NK-92 (cell line): ENCODE results near the gene SMIM10L2A.
"Not testable (repeated sequence)": the region's sequence is repeated elsewhere in the genome, so short reads cannot be mapped to it uniquely, and the experiment has no call there.

Source experiments
- DNase-seq: peaks from one replicate; lab custom pipeline; 2025; ENCODE audit not compliant: unreplicated experiment; lab: John Stamatoyannopoulos, UW

The SMIM10L2A gene

GRCh38 chrX:135421932-135422809, at the start of gene SMIM10L2A:
Gene SMIM10L2A (plus strand): TSS chrX:135421944. CDS start chrX:135422132, 188 bp downstream.
- no peak for DNase-seq

DNA sequence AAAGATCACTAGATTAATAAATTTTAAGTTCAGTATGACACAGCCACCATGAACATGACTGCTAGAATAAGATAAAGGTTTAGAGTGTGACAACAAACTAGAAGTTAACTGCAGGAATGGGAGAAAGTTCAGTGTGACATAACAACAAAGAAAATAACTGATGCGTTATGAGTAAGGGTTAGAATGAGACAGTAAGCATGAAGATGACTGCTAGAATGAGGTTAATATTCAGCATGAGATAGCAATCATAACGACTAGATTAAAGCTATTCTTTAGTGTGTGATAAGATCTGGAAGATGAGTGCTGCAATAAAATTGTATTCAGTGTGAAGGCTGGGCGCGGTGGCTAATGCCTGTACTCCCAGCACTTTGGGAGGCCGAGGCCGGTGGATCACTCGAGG, 48.4 kb upstream of the SMIM10L2A start:
- DNase-seq, result no peak

- no peak for DNase-seq
These were observed 39.5 kb upstream of the SMIM10L2A start for GRCh38 chrX:135382260-135382659.

DNA sequence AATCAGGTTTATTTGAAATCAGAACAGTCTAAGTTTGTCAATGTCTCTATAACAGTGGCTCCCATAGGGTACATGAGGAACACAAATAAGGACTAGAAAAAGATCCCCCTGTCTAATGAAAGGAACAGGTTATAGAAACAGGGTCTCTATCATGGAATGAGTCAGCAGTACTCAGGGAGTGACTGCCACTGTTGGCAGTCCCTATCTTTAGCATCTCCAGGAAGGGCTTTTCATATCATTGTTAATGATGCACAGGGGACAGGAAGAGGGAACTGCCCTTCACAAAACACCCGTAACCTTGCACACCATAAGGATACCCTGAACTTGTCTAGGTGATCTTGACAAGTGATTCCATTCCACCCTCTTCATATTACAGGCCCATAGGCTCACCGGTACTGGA, 38.5 kb upstream of the SMIM10L2A start:
- DNase-seq, result no peak

DNA sequence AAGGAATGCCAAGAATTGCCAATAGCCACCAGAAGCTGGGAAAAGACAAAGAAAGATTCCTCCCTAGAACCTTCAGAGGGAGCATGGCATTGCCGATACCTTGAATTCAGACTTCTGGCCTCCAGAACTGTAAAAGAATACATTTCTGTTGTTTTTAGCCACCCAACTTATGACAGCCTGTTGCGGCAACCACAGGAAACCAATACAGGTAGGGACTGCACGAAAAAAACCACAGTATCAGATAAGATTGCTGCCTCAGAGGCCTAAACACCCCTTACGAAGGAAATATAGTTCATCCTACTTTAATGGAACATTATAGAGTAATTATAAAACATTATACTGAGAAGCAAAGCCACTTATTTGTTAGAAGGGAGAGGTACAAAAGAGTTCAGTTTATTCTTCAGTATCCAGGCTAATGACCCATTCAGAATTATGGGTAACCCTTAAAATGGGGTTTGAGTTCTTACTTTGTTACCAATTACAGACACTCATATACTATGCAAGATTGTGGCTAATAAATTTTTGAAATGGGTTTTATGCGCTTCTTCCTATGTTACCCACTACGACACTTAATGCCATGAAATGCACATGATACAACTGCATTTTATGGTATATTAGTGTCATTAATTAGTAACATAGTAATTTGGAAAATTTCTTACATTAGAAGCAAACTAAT, 37.4 kb upstream of the SMIM10L2A start:
- DNase-seq, result no peak

DNA sequence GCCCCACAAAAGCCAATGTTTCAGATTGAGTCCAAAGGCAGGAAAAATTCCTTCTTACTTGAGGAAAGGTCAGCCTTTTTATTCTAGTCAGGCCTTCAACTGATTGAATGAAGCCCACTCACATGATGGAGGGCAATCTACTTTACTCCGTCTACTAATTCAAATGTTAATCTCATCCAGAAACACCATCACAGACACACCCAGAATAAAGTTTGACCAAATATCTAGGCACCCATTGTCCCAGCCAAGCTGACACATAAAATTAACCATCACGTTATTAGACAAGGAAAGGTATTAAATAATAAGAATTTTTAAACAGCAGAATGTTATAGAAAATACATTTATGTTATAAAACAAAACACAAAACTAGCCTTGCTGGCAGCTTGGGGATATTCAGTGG, 32.9 kb upstream of the SMIM10L2A start:
- no peak for DNase-seq

DNA sequence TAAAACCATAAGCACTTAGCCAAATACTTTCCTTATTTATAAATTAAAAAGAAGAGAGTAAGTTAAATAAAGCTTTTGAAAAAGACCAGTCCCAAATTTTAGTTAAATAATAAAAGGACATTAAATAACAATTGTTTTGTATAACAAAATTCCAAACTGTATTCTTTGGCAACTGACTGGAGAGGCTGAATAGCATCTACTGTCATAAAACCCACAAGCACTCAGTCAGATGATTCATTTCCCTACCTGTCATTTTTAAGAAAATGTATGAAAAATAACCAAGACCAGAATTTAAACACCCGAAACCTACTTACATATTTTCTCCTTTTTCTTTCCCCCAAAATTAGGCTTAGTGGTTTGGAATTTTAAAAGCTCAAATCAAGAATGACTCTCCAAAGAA, 32.5 kb upstream of the SMIM10L2A start:
- no peak for DNase-seq

GRCh38 chrX:135389717-135390116, 32.0 kb upstream of the SMIM10L2A start:
- no peak for DNase-seq

- DNase-seq, result no peak
These were observed 30.0 kb upstream of the SMIM10L2A start for GRCh38 chrX:135391734-135392133.

GRCh38 chrX:135393051-135393450, 28.7 kb upstream of the SMIM10L2A start:
- DNase-seq, result no peak

- DNase-seq, result no peak
These were observed 26.7 kb upstream of the SMIM10L2A start for GRCh38 chrX:135395064-135395463.

GRCh38 chrX:135396109-135396508, 25.6 kb upstream of the SMIM10L2A start:
- DNase-seq, result no peak

DNA sequence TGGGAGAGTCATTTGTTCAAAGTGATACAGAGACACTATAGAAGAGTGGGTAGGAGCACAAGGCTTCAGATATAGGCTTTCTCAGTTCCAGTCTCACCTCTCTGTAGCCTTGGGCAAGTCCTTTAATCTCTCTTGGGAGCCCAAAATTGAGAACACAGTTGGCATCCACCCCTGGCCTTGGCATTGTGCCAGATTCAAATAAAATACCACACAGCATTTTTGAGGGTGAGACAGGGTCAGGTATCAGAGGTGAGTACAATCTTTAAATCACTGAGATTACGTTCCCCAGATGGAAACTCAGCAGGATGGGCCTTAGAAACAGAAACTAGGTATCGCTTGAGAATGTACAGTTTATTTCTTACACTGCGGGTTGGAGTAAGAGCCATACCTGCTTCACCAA, 25.2 kb upstream of the SMIM10L2A start:
- no peak for DNase-seq

DNA sequence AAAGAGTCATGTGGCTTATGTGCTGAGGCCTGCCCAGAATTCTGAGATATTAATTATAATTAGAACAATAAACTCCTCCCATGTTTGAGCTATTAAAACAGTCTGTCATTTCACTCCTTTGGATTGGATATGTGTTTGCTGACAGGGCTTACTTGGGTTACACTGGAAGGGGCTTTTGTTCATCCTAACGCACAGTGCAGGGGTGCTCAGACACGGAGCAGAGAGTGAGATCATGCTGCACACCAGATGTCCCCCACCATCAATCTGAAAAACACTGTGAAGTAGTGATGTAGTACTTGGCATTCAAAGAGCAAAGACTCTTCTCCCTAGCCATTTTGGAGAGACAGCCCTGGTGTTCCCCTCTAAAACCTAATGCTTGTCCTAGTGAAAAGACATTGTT, 24.1 kb upstream of the SMIM10L2A start:
- DNase-seq, result no peak

DNA sequence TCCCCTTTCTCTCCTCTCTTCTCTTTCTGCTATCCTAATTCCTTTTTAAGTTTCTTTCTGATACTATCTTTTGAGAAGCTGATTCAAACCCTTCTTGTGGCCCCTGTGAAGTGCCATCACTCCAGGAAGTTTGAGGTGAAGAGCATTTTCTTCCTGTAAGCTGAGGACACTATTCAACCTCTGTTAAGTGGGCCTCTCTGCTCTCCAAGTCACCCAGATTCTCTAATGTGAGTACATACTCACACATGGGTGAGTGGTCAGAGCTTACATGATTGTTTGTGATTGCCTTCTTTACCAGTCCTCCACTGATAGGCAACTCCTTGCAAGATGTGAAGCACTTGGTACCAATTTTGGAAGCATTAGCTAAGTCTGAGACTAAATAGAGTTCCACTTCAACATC, 18.4 kb upstream of the SMIM10L2A start:
- DNase-seq, result no peak

DNA sequence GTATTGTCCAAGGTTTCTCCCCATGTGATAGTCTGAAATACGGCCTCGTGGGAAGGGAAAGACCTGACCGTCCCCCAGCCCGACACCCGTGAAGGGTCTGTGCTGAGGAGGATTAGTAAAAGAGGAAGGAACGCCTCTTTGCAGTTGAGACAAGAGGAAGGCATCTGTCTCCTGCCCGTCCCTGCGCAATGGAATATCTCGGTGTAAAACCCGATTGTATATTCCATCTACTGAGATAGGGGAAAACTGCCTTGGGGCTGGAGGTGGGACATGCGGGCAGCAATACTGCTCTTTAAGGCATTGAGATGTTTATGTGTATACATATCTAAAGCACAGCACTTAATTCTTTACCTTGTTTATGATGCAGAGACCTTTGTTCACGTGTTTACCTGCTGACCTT, 15.3 kb upstream of the SMIM10L2A start:
- not testable (repeated sequence) for DNase-seq

GRCh38 chrX:135408794-135409193, 12.9 kb upstream of the SMIM10L2A start:
- DNase-seq, result no peak

- DNase-seq, result no peak
These were observed 10.7 kb upstream of the SMIM10L2A start for GRCh38 chrX:135410861-135411627.

DNA sequence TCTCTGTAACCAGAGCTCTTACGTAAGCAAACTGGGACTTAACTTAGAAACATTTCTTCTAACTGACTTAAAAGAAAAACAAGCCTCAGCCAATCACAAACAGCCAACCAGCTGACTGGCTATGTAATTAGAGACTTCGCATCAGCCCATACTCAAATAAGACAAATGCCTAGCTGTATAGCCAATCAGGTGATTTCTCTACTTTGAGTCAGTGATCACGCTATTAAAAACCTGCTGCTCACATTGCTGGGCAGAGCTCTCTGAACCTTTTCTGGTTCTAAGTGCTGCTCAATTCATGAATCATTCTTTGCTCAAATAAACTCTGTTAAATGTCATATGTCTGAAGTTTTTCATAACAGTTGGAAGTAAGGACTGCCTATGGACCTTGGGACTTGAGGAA, 9.9 kb upstream of the SMIM10L2A start:
- DNase-seq, result no peak

GRCh38 chrX:135416546-135416945, 5.2 kb upstream of the SMIM10L2A start:
- DNase-seq, result no peak

DNA sequence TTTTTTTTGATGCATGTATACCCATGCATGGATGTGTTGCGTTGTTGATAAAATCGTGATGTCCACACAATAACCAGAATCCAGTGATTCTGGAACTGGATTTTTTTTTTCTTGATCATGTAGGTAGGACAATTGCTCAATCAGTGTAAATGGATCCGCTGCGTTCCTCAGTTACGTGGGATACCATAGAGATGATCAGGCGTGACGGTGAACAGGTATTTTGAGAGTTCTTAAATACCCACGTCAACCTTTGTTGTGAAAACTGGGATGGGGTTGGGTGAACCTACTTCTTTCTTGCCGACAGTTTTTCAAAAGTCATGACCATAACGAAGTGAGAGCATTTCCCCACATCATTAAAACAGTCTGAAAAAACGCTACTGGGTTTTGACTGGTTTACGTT, 913 bp upstream of the SMIM10L2A start:
- no peak for DNase-seq

GRCh38 chrX:135421537-135421931, 210 bp upstream of the SMIM10L2A start:
- DNase-seq, result peak; percentile 30
